Liver (tissue), 3 donors: ENCODE measurements around the gene UBA52.

Experiments used
- FOXA1 ChIP-seq: IDR thresholded peaks from 2 replicates; pipeline ENCODE4 v1.6.1; 2016; ENCODE audit warnings: antibody characterized with exemption
- GABPA ChIP-seq, 2 donors: IDR thresholded peaks in 1 of 2; conservative IDR thresholded peaks in 1 of 2; 2 replicates each; pipeline ENCODE4 v1.6.1; 2016; ENCODE audit warnings: antibody characterized with exemption in 2 of 2, mild to moderate bottlenecking in 1 of 2, moderate library complexity in 1 of 2
- HNF4G ChIP-seq: IDR thresholded peaks from 2 replicates; pipeline ENCODE4 v1.6.1; 2016; ENCODE audit warnings: antibody characterized with exemption
- JUND ChIP-seq, 2 donors: IDR thresholded peaks; 2 replicates each; pipeline ENCODE4 v1.6.1; 2016; ENCODE audit warnings: antibody characterized with exemption in 2 of 2
- RAD21 ChIP-seq, 2 donors: IDR thresholded peaks; 2 replicates each; pipeline ENCODE4 v1.6.1; 2016; ENCODE audit warnings: antibody characterized with exemption in 2 of 2, mild to moderate bottlenecking in 2 of 2
- SP1 ChIP-seq: IDR thresholded peaks from 2 replicates; pipeline ENCODE4 v1.6.1; 2018; ENCODE audit warnings: antibody characterized with exemption, mild to moderate bottlenecking
- TAF1 ChIP-seq: conservative IDR thresholded peaks from 2 replicates; pipeline ENCODE4 v1.6.1; 2016; ENCODE audit warnings: antibody characterized with exemption, mild to moderate bottlenecking
- YY1 ChIP-seq: IDR thresholded peaks from 2 replicates; pipeline ENCODE4 v1.6.1; 2016; ENCODE audit warnings: antibody characterized with exemption, mild to moderate bottlenecking
- TF ChIP-seq, protein P1 (sequence below): fragments of 150-350 bp; IDR thresholded peaks from 2 replicates; pipeline ENCODE4 v1.5.1; 2017; ENCODE audit warnings: improper control_type of control experiment, low read depth, low read length; ENCODE audit not compliant: missing input control
- donor health status: healthy.
- donor health status: healthy.

DNA sequence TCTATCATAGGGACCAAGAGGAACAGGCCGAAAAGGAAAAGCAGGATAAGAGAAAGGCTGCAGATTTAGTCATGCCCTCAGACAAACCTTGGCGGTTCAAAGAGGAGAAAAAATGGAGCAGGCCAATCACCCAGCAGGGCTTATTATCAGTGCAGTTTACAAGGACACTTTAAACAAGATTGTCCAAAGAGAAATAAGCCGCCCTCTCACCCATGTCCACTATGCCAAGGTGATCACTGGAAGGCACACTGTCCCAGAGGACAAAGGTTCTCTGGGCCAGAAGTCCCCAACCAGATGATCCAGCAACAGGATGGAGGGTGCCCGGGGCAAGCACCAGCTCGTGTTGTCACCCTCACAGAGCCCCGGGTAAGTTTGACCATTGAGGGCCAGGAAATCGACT, 8.7 kb downstream of the UBA52 start:
- TF ChIP-seq, protein P1, sequence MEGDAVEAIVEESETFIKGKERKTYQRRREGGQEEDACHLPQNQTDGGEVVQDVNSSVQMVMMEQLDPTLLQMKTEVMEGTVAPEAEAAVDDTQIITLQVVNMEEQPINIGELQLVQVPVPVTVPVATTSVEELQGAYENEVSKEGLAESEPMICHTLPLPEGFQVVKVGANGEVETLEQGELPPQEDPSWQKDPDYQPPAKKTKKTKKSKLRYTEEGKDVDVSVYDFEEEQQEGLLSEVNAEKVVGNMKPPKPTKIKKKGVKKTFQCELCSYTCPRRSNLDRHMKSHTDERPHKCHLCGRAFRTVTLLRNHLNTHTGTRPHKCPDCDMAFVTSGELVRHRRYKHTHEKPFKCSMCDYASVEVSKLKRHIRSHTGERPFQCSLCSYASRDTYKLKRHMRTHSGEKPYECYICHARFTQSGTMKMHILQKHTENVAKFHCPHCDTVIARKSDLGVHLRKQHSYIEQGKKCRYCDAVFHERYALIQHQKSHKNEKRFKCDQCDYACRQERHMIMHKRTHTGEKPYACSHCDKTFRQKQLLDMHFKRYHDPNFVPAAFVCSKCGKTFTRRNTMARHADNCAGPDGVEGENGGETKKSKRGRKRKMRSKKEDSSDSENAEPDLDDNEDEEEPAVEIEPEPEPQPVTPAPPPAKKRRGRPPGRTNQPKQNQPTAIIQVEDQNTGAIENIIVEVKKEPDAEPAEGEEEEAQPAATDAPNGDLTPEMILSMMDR: no peak
- TF ChIP-seq JUND (IDR thresholded peaks at IDR 0.05) (no peak), TAF1 (no peak), RAD21 (IDR thresholded peaks at IDR 0.05) (no peak), GABPA (IDR thresholded peaks at IDR 0.05 in 1 of 2, conservative IDR thresholded peaks at IDR 0.05 in 1 of 2) (no peak), YY1 (no peak), HNF4G (no peak), SP1 (no peak), FOXA1 (no peak)
